ENCODE data around the gene SPPL2B. TPM values are rescaled to one million over a fixed set of nuclear protein-coding genes. Genes with fewer than 3 reads are reported as not detected.

The SPPL2B gene
- total and polyA plus RNA-seq, 4 experiments from 2014 or later: 6.2 to 82.8 (median 43.1) TPM

- Histone ChIP-seq H3K36me3 (ENCODE audit: insufficient read depth, low read length) (no peaks in the 10 kb centered on the region), H3K4me3 (ENCODE audit: low read length in 2 of 2) (no peak overlapping the region), H3K9me3 (ENCODE audit: control insufficient read depth in 1 of 2, low read length in 2 of 2) (no peaks in the 10 kb centered on the region), H3K27me3 (ENCODE audit: insufficient read depth, low read length) (no peaks in the 10 kb centered on the region), H3K27ac (ENCODE audit: low read depth, low read length) (no peak overlapping the region), H3K4me1 (ENCODE audit: insufficient read depth, low read length) (peaks cover 20% of the 10 kb centered on the region)
- peaks cover 0 to under 1% of the 10 kb centered on the region in 2 donors for H3K27me3 Mint-ChIP-seq
- H3K4me1 Mint-ChIP-seq: peaks cover 5 to 27% (median 18%) of the 10 kb centered on the region in 4 donors
- ChIA-PET POLR2A (ENCODE audit: partially characterized antibody) (no interaction called here), CTCF (ENCODE audit: partially characterized antibody) (interaction anchor here (1.7 kb wide), 1 partner anchor 10 kb away, joined by 7 read pairs; no protein-coding TSS in a partner anchor)
- peak overlapping the region in 2 of 7 donors; percentile 24 to 32 for H3K27ac Mint-ChIP-seq
- intact Hi-C loops (cut with micrococcal nuclease): no loop called here
- H3K36me3 Mint-ChIP-seq: no peaks in the 10 kb centered on the region
- no peak overlapping the region for H3K4me3 Mint-ChIP-seq
- peak in 1 of 5 donors; percentile 5 for DNase-seq
- peaks cover 0 to 2% (median 0%) of the 10 kb centered on the region in 8 donors for H3K9me3 Mint-ChIP-seq
Observed at GRCh38 chr19:2283835-2284507, 44.5 kb upstream of the SPPL2B start.

GRCh38 chr19:2286402-2287140 is 41.9 kb upstream of the SPPL2B start:
- no peaks in the 10 kb centered on the region for H3K27me3 ChIP-seq (ENCODE audit: insufficient read depth, low read length)
- DNase-seq: peak in 1 of 5 donors; percentile 23
- Mint-ChIP-seq H3K4me3 (no peak overlapping the region), H3K9me3 (peaks cover 0 to 2% (median 0%) of the 10 kb centered on the region in 8 donors), H3K27me3 (peaks cover 0 to 2% of the 10 kb centered on the region in 2 donors), H3K36me3 (peaks cover 0 to 3% of the 10 kb centered on the region in 2 donors), H3K27ac (peak overlapping the region in 1 of 7 donors; percentile 74), H3K4me1 (peaks cover 11 to 39% (median 25%) of the 10 kb centered on the region in 4 donors)
- peaks cover 36% of the 10 kb centered on the region for H3K4me1 ChIP-seq (ENCODE audit: insufficient read depth, low read length)
- H3K36me3 ChIP-seq (ENCODE audit: insufficient read depth, low read length): no peaks in the 10 kb centered on the region
- H3K27ac ChIP-seq (ENCODE audit: low read depth, low read length): no peak overlapping the region
- H3K4me3 ChIP-seq (ENCODE audit: low read length in 2 of 2): no peak overlapping the region
- CTCF ChIA-PET (ENCODE audit: partially characterized antibody): interaction anchor here (1.1 to 3.2 kb wide), 3 partner anchors 10 to 12 kb away, joined by 3 to 35 read pairs (median 4); no protein-coding TSS in a partner anchor
- no peaks in the 10 kb centered on the region for H3K9me3 ChIP-seq (ENCODE audit: control insufficient read depth in 1 of 2, low read length in 2 of 2)
- intact Hi-C loops (cut with micrococcal nuclease): no loop called here
- POLR2A ChIA-PET (ENCODE audit: partially characterized antibody): interaction anchor here (1.1 to 3.1 kb wide), 5 partner anchors 11 to 48 kb away, joined by 3 to 48 read pairs (median 5); no protein-coding TSS in a partner anchor

- H3K27ac Mint-ChIP-seq: peak overlapping the region in 4 of 7 donors; percentile 41 to 90 (median 78)
- peaks cover 8 to 32% (median 19%) of the 10 kb centered on the region in 4 donors for H3K4me1 Mint-ChIP-seq
- no peaks in the 10 kb centered on the region for H3K9me3 ChIP-seq (ENCODE audit: control insufficient read depth in 1 of 2, low read length in 2 of 2)
- POLR2A ChIA-PET (ENCODE audit: partially characterized antibody): interaction anchor here (0.6 to 3.1 kb wide), 6 partner anchors 9 to 50 kb away, joined by 3 to 48 read pairs (median 7); no protein-coding TSS in a partner anchor
- no peak overlapping the region for H3K4me3 Mint-ChIP-seq
- DNase-seq: no peak
- no peaks in the 10 kb centered on the region for H3K27me3 ChIP-seq (ENCODE audit: insufficient read depth, low read length)
- no peak overlapping the region for H3K4me3 ChIP-seq (ENCODE audit: low read length in 2 of 2)
- H3K27ac ChIP-seq (ENCODE audit: low read depth, low read length): no peak overlapping the region
- H3K4me1 ChIP-seq (ENCODE audit: insufficient read depth, low read length): peaks cover 24% of the 10 kb centered on the region
- peaks cover 0 to 2% (median 0%) of the 10 kb centered on the region in 8 donors for H3K9me3 Mint-ChIP-seq
- CTCF ChIA-PET (ENCODE audit: partially characterized antibody): interaction anchor here (0.7 to 3.2 kb wide), 6 partner anchors 9 to 326 kb away, joined by 3 to 35 read pairs (median 6); no protein-coding TSS in a partner anchor
- H3K36me3 Mint-ChIP-seq: peaks cover 0 to 4% of the 10 kb centered on the region in 2 donors
- H3K27me3 Mint-ChIP-seq: peaks cover 0 to 2% of the 10 kb centered on the region in 2 donors
- no peaks in the 10 kb centered on the region for H3K36me3 ChIP-seq (ENCODE audit: insufficient read depth, low read length)
- intact Hi-C loops (cut with micrococcal nuclease): no loop called here
Observed at GRCh38 chr19:2287585-2288337, 40.7 kb upstream of the SPPL2B start.

GRCh38 chr19:2288338-2288817 is 40.1 kb upstream of the SPPL2B start:
- Mint-ChIP-seq H3K4me3 (peak overlapping the region in 7 of 8 donors; percentile 87 to 92 (median 90)), H3K27ac (peak overlapping the region in 4 of 7 donors; percentile 75 to 90 (median 84)), H3K27me3 (peaks cover 0 to 2% of the 10 kb centered on the region in 2 donors), H3K9me3 (peaks cover 0 to 2% (median 0%) of the 10 kb centered on the region in 8 donors), H3K36me3 (peaks cover 0 to 6% of the 10 kb centered on the region in 2 donors), H3K4me1 (peaks cover 8 to 30% (median 20%) of the 10 kb centered on the region in 4 donors)
- no peaks in the 10 kb centered on the region for H3K27me3 ChIP-seq (ENCODE audit: insufficient read depth, low read length)
- POLR2A ChIA-PET (ENCODE audit: partially characterized antibody): interaction anchor here (1.0 to 3.1 kb wide), 10 partner anchors 8 to 56 kb away, joined by 3 to 48 read pairs (median 7); partner anchors contain the start of genes LSM7 and SPPL2B
- CTCF ChIA-PET (ENCODE audit: partially characterized antibody): interaction anchor here (0.9 to 3.2 kb wide), 10 partner anchors 9 to 326 kb away, joined by 3 to 35 read pairs (median 4); no protein-coding TSS in a partner anchor
- intact Hi-C loops (cut with micrococcal nuclease): no loop called here
- DNase-seq: no peak
- peaks cover 24% of the 10 kb centered on the region for H3K4me1 ChIP-seq (ENCODE audit: insufficient read depth, low read length)
- H3K4me3 ChIP-seq (ENCODE audit: low read length in 2 of 2): no peak overlapping the region
- no peaks in the 10 kb centered on the region for H3K36me3 ChIP-seq (ENCODE audit: insufficient read depth, low read length)
- no peak overlapping the region for H3K27ac ChIP-seq (ENCODE audit: low read depth, low read length)
- no peaks in the 10 kb centered on the region for H3K9me3 ChIP-seq (ENCODE audit: control insufficient read depth in 1 of 2, low read length in 2 of 2)

- H3K36me3 ChIP-seq (ENCODE audit: insufficient read depth, low read length): no peaks in the 10 kb centered on the region
- H3K27ac ChIP-seq (ENCODE audit: low read depth, low read length): no peak overlapping the region
- peak overlapping the region in 1 of 2 donors; percentile 67 for H3K4me3 ChIP-seq (ENCODE audit: low read length in 2 of 2)
- intact Hi-C loops (cut with micrococcal nuclease): no loop called here
- H3K27ac Mint-ChIP-seq: peak overlapping the region; percentile 48 to 94 (median 83)
- H3K36me3 Mint-ChIP-seq: peaks cover 0 to 10% of the 10 kb centered on the region in 2 donors
- ChIA-PET CTCF (ENCODE audit: partially characterized antibody) (interaction anchor here (0.9 to 3.2 kb wide), 10 partner anchors 8 to 325 kb away, joined by 3 to 35 read pairs (median 4); no protein-coding TSS in a partner anchor), POLR2A (ENCODE audit: partially characterized antibody) (interaction anchor here (0.7 to 3.1 kb wide), 14 partner anchors 9 to 105 kb away, joined by 3 to 48 read pairs (median 5); partner anchors contain the start of genes LSM7 and SPPL2B)
- H3K4me1 Mint-ChIP-seq: peaks cover 10 to 36% (median 24%) of the 10 kb centered on the region in 4 donors
- peaks cover 0 to 2% (median 0%) of the 10 kb centered on the region in 8 donors for H3K9me3 Mint-ChIP-seq
- no peaks in the 10 kb centered on the region for H3K9me3 ChIP-seq (ENCODE audit: control insufficient read depth in 1 of 2, low read length in 2 of 2)
- DNase-seq: peak in 1 of 5 donors; percentile 37
- peaks cover 0 to 2% of the 10 kb centered on the region in 2 donors for H3K27me3 Mint-ChIP-seq
- H3K27me3 ChIP-seq (ENCODE audit: insufficient read depth, low read length): no peaks in the 10 kb centered on the region
- H3K4me3 Mint-ChIP-seq: peak overlapping the region; percentile 87 to 94 (median 90)
- peaks cover 24% of the 10 kb centered on the region for H3K4me1 ChIP-seq (ENCODE audit: insufficient read depth, low read length)
Observed at GRCh38 chr19:2288818-2289713, 39.4 kb upstream of the SPPL2B start.
